HG03565 (cell line): ENCODE measurements around the gene TMEM151B.
"Not testable (repeated sequence)": the region's sequence is repeated elsewhere in the genome, so short reads cannot be mapped to it uniquely, and the experiment has no call there.

ENCODE experiments used
- ATAC-seq: cut with Tn5 transposase; IDR thresholded peaks from one replicate; pipeline ENCODE4 v1.9.1; 2021; ENCODE audit warnings: mild to moderate bottlenecking, moderate library complexity; ENCODE audit not compliant: unreplicated experiment

Gene TMEM151B

DNA sequence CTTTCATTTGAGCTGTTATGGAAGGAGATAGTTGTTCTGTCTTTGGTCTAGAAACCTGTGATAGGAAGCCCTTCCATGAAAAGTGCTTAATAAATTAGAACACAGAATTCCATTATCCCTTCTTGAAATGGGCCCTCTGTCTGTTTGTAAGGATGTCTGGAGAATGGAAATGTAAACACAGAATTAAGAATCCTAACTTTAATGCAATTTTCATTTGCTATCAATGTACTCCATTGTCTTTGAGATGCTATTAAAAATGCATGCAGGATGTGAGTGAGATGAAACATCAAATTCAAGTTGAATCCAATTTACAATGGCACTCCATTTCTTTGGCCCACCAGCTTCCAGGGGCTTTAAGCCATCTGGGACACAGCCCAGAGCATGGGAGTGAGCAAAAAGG is 56.8 kb downstream of the TMEM151B start:
- ATAC-seq = no peak

DNA sequence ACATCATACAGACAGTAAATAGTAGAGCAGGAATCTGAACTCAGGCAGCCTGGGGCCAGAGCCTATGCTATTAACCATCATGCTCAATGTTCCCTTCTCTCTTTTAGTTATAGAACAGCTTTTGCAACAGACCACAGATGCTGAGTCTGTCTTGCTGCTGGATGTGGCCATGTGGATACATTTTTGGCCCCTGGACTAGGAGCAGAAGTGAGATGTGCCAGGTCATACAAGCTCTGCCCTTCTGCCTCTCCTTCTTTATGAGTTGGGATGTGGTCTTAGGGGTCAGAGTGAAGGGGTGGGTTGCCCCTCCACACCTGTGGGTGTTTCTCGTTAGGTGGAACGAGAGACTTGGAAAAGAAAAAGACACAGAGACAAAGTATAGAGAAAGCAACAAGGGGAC is 57.5 kb downstream of the TMEM151B start:
- ATAC-seq = no peak

DNA sequence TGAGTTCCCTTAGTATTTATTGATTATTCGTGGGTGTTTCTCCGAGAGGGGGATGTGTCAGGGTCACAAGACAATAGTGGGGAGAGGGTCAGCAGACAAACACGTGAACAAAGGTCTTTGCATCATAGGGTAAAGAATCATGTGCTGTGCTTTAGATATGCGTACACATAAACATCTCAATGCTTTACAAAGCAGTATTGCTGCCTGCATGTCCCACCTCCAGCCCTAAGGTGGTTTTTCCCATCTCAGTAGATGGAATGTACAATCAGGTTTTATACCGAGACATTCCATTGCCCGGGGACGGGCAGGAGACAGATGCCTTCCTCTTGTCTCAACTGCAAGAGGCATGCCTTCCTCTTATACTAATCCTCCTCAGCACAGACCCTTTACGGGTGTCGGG is 58.0 kb downstream of the TMEM151B start:
- not testable (repeated sequence) for ATAC-seq

DNA sequence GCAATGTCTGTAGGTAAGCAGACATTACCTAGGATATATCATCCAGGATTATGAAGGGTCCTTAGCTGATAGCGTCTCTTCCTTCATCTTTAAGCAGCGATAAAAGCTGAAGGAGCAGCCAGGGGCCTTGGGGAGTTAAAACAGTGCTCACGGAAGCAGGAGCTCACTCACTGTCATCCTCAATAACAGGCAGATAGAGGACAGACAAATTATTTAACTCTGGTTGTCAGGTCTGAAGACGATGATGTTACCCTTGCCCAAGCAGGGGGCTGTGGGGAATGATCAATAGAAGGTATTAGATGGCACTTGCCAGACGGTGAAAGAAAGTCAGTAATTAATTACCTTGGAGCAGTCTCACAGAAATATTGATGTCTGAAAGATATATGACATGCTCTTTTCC is 59.6 kb downstream of the TMEM151B start:
- no peak for ATAC-seq

DNA sequence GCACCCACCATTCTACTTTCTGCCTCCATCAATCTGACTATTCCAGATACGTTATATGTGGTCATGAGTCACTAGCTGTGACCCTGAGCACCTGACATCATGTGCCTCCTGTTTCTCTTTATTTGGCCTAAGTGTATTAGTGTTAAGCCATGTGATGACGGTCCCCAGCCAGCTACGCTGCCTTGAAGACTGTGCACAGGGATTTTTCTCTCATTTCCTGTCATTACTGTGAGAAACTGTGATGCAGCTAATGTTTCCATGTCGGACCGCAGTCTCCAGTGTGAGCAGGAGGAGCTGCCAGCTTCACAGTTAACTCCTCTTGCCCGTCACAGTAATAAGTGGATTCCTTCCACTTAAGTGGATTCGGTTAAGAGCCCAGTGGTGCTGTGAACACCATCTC is 62.3 kb downstream of the TMEM151B start:
- ATAC-seq = no peak

DNA sequence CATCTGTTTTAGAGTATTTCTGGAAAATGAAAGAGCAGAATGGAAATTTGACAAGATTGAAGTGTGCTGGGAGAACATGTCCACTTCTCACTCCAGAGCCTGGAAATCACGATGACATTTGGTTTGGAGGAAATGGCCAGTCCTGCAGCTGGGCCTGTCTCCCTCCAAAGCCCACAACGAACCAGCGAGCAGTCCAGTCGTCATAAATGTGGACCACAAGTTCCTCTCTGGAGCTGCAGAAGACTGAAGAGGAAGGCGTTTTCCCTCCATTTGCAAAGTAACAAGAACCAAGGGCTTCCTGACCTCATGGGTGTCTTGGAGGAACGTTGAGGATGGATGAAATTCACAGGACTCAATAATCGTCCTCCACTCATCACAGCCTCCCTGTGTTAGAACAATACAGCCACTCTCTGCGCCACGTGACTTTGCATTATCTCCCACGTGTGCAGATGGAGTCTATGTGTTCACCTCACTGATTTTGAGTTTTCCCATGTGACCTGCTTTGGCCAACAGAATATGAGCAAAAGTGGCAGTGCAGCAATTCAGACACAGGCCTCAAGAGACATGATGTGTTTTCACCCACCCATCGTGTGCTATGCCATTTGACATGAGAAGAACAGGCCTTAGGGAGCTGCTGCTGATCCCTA is 63.1 kb downstream of the TMEM151B start:
- ATAC-seq = no peak

DNA sequence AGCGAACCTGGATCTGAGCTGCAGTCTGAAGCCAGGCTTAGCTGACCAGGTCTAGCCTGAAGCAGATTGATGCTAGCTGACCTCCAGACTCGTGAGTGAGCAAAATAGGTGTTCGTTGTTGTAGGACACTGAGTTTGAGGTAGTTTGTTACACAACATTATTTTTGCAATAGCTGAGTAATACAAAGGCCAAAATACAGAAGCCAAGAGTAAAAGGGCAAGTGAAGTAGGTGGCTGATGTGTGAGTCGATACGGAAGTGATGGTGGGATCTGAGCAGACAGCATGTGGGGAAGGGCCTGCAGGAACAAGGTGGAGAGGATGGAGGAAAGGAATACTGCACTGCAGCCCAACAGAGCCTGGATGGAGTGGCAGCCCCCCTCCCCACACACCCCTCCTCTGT is 63.7 kb downstream of the TMEM151B start:
- no peak for ATAC-seq

DNA sequence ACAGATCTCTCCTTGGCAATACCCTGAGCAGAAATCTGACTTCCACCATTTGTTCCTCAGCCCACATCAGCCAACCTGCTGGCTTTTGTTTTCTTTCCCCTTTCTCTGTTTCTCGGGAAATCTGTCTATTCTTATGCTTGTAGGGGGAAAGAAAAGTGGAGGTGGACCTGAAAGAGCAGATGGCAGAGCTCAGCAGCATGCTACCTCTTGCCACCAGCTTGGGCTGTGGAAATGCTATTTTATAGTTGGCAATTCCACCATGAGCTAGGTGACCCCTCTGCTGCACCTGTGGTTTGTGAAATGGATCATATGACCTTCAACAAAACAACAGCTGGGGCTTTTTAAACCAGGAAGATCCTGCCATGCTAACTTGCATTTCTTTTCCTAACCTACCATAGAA is 65.4 kb downstream of the TMEM151B start:
- ATAC-seq = no peak

DNA sequence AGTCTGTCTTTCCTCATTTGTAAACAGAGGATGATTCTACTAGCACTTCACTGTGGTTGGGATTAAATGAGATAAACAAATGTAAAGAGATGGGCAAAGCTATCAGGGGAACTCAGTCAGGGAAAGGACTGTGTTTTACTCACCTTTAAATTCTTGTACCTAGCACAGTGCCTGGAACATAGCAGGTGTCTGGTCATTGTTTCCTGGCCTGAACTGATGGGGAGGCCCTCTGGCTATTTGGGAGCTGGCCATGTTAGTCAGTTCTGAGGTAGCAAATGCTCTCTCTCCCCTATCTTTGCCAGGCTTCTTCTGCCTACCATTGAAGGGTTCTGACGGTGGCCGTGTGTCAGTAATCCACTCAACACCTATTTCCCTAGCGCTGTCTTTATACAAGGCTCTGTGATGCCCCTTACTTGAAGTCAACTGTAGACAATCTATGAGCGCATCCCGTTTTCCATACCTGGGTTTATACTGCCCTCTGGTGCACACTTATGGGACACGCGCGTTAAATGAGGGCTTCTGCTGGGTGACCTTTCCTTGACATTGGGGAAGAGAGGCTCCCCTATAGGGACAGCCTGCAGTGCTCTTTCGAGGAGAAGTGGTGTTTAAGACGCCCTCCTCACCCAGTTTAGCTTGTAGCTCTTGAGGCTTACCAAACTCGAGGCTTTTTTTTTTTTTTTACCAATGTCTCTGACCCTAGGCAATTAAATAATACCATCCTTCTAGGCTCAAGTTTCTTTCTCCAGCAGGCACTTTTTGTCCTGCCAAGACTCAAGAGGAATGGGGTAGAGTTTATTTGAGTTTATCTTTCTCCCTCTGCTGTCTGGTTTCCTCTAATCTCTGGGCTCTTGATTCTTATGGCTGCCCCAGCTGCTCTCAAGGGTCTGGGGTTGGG is 68.2 kb downstream of the TMEM151B start:
- peak; percentile 67 for ATAC-seq

DNA sequence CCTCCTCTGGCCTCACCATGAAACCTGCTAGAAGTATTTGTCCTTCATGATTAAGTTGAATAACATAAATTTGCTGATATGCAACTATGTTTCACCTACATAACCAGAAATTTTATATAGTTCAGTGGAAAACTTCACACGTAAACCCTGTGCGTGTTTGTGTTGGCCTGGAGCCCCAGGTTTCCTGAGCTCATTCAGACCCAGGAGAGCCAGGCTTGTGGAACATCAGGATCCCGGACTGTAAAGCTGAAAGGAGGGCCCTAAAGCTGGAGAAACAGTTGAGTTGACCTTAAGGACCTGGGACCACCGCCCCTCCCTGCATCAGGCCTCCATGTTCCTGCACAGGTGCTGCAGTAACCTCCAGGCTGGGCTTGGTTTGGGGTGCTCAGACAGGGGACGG is 69.1 kb downstream of the TMEM151B start:
- ATAC-seq = no peak

DNA sequence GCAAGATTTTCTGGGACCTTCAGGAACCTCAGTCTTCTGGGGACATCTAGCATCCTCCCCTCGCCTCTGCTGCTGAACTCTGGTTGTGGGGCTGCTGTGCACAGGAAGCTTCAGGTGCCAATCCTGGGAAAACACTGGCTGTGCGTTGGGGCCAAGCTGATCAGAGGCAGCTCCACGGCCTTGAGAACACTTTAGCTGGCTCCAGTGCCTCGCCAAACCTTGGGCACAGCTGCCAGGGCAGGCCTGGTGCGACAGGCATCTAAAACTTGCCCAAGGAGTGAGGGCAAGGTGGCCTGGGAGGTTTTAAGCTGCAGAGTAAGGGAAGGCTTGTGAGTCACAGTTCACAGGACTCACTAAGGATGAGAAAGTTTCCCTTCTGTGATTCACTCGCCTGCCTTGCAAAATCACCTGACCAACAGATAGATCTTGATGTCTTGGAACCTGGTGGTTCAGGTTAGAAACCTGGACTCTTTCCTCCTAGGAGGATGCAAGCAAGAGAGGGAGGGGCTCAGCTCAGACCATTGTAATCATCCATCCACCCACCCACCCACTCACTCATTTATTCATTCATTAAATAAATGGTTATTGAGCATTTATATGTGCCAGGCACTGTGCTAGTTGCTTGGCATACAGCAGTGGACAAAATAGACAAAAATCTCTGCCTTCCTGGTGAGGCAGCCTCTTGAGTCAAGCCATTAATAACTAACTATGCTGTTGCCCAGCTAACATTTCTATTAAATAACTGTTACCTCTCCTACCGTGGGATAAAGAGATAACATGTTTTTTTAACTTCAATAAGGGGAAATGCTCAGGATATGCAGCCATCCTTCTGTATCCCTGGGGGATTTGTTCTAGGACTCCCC is 69.7 kb downstream of the TMEM151B start:
- no peak for ATAC-seq

DNA sequence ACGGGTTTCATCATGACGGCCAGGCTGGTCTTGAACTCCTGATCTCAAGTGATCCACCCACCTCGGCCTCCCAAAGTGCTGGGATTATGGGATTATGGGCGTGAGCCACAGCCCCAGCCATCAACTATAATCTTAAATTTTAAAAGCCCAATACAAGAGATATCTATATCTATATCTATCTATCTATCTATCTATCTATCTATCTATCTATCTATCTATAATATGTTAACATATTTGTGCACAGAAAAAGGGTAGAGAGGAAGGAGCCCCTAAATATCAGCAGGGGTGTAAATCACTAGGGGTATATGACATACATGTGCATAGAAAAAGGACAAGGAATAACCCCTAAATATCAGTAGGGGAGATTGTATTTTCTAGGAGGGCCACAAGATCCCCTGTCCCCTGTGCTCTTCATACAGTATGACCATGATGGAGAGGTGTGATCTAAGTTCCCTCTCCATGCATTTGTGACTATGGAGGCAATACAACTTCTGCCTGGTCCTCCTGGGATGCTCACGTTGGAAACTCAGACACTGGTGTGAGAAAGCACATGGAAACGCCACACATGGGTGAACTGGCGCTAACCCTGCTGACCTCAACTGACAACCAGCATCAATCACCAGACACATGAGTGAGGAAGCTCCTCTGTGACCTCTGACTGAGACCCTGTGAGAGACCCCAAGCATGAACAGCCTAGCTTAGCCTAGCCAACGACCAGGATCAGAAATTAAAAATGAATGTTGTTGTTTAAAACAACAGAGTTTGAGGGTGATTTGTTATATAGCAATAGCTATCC is 71.0 kb downstream of the TMEM151B start:
- no peak for ATAC-seq

DNA sequence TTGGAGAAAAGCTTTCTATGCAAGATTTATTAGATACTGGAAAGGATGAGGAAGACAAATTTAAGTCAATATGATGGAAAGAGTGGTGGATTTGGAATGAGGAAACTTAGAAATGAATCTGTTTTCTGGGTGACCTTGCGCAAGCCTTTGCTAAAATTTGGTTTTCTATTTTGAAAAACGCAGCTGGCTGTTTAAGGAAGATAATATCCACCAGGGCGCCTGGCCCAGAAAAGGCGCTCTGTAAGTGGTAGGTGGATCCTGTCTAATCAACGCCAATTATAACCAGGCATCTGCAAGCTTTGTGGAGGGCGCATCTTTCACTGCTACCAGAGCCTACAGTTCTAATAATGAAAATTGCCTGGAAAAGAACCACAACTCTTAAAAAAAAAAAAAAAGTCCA is 71.8 kb downstream of the TMEM151B start:
- ATAC-seq = no peak

DNA sequence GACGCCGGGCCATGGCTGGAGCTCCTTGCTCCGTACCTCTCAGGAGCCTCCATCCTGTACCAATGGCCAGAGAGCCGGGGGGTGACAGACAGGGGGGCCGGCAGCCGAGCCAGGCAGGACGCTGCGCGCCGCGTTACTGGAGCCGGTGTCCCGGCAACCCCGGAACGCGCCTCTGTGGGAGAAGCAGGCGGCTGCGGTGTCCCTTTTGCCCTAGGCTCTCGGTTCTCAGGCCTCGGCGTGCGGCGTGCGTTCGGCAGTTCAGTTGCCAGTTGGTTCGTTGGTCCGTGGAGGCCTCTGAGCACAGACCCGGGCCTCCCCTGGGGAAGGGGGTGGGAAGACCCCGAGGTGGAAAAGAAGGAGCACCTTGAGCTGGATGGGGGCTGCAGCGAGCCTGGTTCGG is 72.2 kb downstream of the TMEM151B start, which contains the start of gene SPATS1:
Gene SPATS1, plus strand, starts transcription at position 162 of the 400 bp plus-strand sequence. CDS start 446 bp downstream, outside the sequence.
- ATAC-seq = no peak

DNA sequence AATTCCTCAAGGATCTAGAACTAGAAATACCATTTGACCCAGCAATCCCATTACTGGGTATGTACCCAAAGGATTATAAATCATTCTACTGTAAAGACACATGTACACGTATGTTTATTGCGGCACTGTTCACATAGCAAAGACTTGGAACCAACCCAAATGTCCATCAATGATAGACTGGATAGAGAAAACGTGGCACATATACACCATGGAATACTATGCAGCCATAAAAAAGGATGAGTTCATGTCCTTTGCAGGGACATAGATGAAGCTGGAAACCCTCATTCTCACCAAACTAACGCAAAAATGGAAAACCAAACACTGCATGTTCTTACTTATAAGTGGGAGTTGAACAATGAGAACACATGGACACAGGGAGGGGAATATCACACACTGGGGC is 76.6 kb downstream of the TMEM151B start:
- ATAC-seq = not testable (repeated sequence)

DNA sequence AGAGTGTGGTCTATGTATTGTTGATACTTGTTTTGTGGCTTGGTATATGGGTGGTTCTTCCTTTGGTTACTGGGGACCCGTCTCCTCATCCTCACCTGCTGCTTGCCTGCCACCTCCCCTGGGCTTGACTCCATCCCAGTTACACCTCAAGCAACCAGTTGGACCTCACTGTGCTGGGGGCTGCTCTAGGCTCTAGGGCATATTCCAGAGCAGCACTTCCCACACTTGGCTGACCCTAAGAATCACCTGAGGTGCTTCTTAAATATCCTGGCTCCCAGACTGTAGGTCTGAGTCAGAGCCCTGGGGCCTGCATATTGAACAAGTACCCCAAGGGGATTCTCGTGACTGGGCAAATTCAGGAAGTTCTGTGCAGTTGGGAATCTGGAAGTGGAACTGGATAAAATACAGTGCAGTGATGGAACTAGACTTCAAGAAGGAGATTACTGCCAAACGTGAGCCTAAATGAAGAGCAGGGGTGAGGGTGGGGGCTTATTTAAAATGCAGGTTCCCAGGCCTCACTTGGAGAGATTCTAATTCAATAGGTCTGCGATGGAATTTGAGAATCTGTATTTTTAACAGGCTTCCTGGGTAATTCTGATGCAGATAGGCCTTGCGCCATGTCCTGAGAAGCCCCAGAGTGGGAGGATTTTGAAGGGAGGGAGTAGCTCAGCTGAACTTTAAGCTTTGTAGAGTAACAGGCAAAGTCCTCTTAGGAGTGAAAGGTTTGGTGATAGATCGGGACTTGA is 79.8 kb downstream of the TMEM151B start:
- no peak for ATAC-seq

DNA sequence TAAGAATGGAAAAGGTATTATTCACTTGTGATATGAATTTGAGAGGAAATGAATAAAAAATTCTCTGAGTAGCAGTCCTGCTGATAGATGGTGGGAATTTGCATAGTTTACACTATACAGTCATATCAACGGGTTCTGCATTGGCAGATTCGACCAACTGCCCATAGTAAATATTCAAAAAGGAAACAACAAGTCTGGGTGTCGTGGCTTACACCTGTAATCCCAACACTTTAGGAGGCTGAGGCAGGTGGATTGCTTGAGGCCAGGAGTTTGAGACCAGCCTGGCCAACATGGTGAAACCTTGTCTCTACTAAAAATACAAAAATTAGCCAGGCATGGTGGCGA is 80.4 kb downstream of the TMEM151B start:
- not testable (repeated sequence) for ATAC-seq

DNA sequence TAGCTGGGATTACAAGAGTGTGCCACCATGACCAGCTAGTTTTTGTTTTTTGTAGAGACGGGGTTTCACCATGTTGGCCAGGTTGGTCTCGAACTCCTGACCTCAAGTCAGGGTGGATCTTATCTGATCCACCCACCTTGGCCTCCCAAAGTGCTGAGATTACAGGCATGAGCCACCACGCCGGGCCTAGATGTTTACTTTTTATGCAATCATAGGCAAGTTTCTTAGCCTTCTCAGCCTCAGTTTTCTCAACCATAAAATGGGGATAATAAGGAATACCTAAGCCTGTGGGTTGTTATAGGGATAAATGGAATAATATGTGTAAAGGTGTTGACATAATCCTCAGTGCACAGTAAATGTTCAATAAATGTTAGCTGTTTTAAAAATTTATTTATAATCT is 82.0 kb downstream of the TMEM151B start:
- no peak for ATAC-seq

DNA sequence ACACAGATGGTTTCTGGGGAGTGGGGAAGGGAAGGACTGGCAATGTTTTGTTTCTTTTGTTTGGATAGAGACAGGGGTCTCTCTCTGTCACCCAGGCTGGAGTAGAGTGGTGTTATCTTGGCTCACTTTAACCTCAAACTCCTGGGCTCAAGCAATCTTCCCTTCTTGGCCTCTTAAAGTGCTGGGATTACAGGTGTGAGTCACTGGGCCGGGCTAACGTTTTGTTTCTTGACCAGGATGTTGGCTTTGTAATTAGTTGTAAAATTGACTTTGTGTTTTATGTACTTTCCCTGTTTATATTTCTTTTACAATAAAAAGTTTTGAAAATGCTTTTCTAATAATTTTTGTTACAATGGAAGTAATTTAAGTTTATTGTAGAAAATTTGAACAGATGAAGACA is 83.1 kb downstream of the TMEM151B start:
- no peak for ATAC-seq

DNA sequence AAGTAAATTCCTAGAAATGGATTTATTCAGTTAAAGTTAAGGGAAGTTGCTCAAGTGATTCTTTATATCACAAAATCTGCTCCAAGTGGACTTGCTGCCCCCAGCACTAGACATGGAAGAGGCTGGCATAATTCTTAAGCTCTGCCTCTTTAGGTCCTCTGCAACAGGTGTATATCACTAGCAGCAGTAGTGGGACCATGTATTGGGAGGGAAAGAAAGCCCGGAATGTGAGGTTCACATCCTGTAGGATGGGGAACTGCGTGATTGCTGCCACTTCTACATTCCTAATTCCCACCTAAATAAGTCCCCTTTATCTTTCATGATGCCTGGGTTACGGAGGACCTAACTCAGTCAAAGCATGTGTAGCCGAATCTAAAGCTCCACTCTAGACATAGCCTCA is 85.4 kb downstream of the TMEM151B start:
- ATAC-seq = no peak
